Dermis microvascular lymphatic vessel endothelial cell (primary cell): ENCODE data around the gene CLCN7. TPM values are rescaled to one million over a fixed set of nuclear protein-coding genes. Genes with fewer than 3 reads are reported as not detected.
"Not testable (repeated sequence)": the region's sequence is repeated elsewhere in the genome, so short reads cannot be mapped to it uniquely, and the experiment has no call there.

Experiments
- DNase-seq, 2 donors: peaks; one replicate each; pipeline versions ENCODE4 v3.0.0 to v3.0.0-alpha.2; 2010; ENCODE audit warnings: low read depth in 2 of 2
- total RNA-seq: library from RNA; depleted of rRNA; stranded (reverse); fragments of >200 nt; gene quantifications from 2 replicates; pipeline ENCODE4 v1.2.1, GENCODE V29; 2014

The CLCN7 gene
- total RNA-seq, 1 donor from 2014 or later = 56.9 TPM

GRCh38 chr16:1445518-1446203 is 29.2 kb downstream of the CLCN7 start:
- DNase-seq = no peak

GRCh38 chr16:1444730-1445517 is 29.9 kb downstream of the CLCN7 start:
- no peak for DNase-seq

- DNase-seq = no peak
Measured at GRCh38 chr16:1443980-1444729, 30.7 kb downstream of the CLCN7 start, which contains the start of gene CCDC154. Gene CCDC154, minus strand, starts transcription at chr16:1444556. Its CDS starts 234 bp downstream, at chr16:1444322.

GRCh38 chr16:1443403-1443973 is 31.3 kb downstream of the CLCN7 start:
- no peak for DNase-seq

GRCh38 chr16:1442697-1443096 is 32.1 kb downstream of the CLCN7 start:
- DNase-seq = no peak

GRCh38 chr16:1441391-1441829 is 33.4 kb downstream of the CLCN7 start:
- DNase-seq = no peak

GRCh38 chr16:1439699-1440074 is 35.1 kb downstream of the CLCN7 start:
- DNase-seq = not testable (repeated sequence)

- DNase-seq = no peak
Measured at GRCh38 chr16:1439058-1439698, 35.6 kb downstream of the CLCN7 start.

GRCh38 chr16:1438229-1439057 is 36.4 kb downstream of the CLCN7 start:
- DNase-seq = no peak

- DNase-seq = no peak
Measured at GRCh38 chr16:1437606-1438005, 37.2 kb downstream of the CLCN7 start.

- DNase-seq = no peak
Measured at GRCh38 chr16:1436731-1437355, 38.0 kb downstream of the CLCN7 start.

GRCh38 chr16:1435921-1436697 is 38.7 kb downstream of the CLCN7 start:
- DNase-seq = no peak

GRCh38 chr16:1434644-1435592 is 39.9 kb downstream of the CLCN7 start:
- DNase-seq = no peak

GRCh38 chr16:1433756-1434155 is 41.1 kb downstream of the CLCN7 start:
- DNase-seq = no peak

GRCh38 chr16:1433263-1433560 is 41.6 kb downstream of the CLCN7 start:
- DNase-seq = no peak

- DNase-seq = no peak
Measured at GRCh38 chr16:1432388-1433262, 42.2 kb downstream of the CLCN7 start.
